Hematopoietic multipotent progenitor cell (in vitro differentiated cells): ENCODE results near the gene CHST4. TPM values are rescaled to one million over a fixed set of nuclear protein-coding genes. Genes with fewer than 3 reads are reported as not detected.
"Not testable (repeated sequence)": the region's sequence is repeated elsewhere in the genome, so short reads cannot be mapped to it uniquely, and the experiment has no call there.

Experiments used
- DNase-seq, 3 donors: peaks; one replicate each; pipeline ENCODE4 v3.0.0-alpha.2; 2011 to 2015; ENCODE audit warnings: low read depth in 2 of 3, low spot score in 2 of 3
- total RNA-seq: library from RNA; depleted of rRNA; stranded (reverse); fragments of >200 nt; gene quantifications from one replicate; pipeline ENCODE4 v1.2.3, GENCODE V29; 2012

Gene CHST4
- total RNA-seq, 1 donor, result not detected

DNA sequence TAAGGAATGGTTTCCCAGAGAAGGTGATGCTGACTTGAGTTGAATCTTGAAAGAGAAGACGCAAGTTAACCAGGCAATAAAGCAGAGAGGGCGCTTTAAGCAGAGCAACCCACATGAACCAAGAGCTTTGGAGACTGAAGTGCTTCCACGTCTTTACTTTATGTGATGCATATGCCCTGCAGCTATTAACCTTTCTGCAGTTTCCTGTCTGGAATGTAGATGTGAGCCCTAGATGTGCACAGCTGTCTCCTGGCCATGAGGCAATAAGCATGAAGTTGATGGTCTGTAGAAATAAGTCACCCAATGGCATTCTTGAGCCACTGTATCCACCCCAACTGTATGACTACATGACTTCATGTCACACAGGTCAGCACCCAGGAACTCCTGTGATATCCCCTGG lies 5.7 kb upstream of the CHST4 start:
- DNase-seq, result no peak

DNA sequence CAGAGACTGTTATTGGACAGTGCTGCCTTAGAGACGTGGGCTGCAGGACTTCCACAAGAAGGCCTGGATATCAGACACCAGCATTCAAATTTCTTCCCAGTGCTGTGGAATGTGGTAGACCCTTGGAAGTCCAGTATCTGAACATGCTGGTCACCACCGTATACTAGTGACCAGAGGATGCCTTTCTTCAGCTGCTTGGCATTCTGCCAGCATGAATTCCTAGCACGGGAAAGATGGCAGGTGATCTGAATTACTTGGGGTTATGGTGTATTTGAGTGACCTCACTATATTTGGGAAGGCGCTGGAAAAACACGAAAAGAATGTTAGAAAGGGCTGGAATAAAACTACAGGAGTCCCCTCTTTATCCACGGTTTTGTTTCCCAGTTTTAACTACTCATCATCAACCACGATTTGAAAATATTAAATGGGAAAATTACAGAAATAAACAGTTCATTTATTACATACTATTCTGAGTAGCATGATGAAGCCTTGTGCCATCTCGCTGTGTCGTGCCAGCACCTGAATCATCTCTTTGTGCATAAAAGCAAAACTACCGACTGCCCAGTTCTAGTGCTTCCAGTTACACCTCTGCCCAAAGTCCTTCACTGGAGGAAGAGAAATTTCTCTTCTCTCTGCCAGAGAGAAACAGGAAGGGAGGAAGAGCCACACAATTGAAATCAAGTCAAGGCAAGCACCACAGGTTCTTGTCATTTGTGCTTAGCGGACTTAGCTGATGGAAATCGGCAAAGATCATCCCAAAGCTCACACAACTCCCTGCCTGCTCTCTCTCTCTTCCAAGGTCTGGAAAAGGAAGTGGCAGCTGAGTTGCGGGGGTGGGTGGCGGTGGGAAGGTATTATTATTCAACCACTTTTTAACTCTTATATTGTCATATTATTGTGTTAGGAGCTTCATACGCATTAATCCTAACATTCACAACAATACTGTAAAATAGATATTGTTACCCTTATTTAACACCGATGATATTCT lies 1.4 kb upstream of the CHST4 start:
- DNase-seq, result no peak

DNA sequence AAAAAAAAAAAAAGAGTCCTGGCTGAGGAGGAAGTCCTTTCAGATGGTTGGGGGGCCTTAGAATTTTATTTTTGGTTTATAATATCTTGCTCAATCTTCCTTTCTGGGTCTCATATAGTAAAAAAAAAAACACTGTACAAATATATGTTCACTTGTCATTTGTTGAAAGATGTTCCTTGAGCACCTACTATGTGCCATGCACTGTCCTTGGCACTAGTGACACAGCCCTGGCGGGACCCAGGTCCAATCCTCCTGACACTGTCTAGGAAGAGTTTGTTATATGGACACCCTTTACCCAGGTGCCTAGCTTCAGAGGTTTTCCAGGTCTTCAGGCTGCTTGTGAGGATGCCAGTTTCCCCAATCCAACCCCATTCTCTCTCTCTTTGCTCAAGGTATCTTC lies 2.0 kb downstream of the CHST4 start:
- DNase-seq, result no peak

DNA sequence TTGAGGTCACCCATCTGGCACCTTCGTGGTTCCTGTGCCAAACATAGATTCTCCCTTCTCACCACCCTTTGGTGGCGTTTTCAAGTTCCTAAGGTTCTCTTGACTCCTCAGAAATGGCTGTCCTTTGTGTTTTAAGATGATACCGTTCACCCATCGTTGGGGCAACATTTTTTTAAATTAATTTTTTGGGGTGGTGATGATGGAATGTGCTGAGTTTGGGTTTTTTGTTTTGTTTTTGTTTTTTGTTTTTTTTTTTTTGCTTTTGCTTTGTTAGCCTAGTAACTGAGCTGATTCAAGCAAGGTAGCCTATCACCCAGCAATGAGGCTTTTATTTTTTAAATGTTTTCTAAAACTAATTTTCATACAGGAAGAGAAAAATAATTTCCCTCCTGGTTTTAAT lies 2.6 kb downstream of the CHST4 start:
- no peak for DNase-seq

DNA sequence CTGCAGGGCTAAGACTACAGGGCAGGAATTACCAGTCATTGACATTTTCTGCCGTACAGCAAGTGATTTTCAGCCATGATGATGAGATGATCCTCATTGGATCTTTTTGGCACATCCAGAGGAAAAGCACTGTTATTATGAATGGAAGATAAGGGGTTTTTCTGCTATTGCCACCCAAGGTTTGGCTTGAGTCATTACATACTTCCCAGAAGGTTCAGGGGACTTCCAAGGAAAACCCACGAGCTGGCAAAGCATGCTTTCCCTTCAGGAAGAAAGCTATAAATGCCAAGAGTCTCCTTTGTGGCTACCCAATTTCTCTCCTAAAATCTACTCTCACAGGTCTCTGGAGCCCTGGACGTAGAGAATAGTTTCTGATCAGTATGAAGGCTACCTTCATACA lies 6.1 kb downstream of the CHST4 start:
- no peak for DNase-seq

DNA sequence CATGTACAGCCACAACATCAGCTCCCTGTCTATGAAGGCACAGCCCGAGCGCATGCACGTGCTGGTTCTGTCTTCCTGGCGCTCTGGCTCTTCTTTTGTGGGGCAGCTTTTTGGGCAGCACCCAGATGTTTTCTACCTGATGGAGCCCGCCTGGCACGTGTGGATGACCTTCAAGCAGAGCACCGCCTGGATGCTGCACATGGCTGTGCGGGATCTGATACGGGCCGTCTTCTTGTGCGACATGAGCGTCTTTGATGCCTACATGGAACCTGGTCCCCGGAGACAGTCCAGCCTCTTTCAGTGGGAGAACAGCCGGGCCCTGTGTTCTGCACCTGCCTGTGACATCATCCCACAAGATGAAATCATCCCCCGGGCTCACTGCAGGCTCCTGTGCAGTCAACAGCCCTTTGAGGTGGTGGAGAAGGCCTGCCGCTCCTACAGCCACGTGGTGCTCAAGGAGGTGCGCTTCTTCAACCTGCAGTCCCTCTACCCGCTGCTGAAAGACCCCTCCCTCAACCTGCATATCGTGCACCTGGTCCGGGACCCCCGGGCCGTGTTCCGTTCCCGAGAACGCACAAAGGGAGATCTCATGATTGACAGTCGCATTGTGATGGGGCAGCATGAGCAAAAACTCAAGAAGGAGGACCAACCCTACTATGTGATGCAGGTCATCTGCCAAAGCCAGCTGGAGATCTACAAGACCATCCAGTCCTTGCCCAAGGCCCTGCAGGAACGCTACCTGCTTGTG lies 10.7 kb downstream of the CHST4 start:
- no peak for DNase-seq

DNA sequence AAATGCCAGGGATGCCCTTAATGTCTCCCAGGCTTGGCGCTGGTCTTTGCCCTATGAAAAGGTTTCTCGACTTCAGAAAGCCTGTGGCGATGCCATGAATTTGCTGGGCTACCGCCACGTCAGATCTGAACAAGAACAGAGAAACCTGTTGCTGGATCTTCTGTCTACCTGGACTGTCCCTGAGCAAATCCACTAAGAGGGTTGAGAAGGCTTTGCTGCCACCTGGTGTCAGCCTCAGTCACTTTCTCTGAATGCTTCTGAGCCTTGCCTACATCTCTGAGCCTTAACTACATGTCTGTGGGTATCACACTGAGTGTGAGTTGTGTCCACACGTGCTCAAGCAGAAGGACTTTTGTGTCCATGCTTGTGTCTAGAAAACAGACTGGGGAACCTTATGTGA lies 11.4 kb downstream of the CHST4 start:
- DNase-seq, result peak in 2 of 3 donors; percentile 24 to 50

DNA sequence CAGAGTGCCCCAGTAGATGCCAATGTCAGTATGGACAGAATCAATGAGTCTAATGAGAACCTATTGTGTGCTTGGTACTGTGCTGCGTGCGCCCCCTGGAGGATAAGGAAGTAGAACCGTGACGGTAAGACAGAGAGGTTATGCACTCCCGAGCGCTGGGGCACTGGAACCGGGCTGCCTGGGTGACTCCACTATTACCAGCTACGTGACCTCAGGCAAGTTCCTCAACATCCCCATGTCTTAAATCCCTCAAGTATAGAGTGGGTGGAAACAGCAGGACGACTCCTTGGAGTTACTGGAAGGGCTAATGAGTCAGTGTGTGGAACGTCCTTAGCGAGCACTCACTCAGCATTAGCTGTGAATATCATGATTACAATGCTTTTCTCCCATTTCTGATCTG lies 16.2 kb downstream of the CHST4 start:
- peak in 2 of 3 donors; percentile 29 to 49 for DNase-seq

DNA sequence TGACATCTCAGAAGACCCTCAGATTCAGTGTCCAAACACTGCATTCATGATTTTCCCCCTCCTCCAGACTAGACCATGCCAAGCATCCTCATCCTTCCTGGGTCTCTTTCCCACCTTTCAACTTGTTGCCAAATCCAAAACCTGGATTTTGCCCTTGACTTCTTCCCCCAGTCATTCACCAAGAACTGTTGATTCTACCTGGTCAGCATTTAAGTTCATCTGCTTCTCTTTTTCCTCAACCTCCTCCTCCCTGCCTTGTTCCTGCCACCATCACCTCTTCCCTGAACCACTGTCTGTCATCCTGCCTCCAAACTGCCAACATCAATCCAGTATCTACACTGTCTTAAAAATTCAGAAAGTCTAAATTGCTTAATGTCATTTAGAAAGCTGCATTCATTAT lies 20.9 kb downstream of the CHST4 start:
- no peak for DNase-seq

DNA sequence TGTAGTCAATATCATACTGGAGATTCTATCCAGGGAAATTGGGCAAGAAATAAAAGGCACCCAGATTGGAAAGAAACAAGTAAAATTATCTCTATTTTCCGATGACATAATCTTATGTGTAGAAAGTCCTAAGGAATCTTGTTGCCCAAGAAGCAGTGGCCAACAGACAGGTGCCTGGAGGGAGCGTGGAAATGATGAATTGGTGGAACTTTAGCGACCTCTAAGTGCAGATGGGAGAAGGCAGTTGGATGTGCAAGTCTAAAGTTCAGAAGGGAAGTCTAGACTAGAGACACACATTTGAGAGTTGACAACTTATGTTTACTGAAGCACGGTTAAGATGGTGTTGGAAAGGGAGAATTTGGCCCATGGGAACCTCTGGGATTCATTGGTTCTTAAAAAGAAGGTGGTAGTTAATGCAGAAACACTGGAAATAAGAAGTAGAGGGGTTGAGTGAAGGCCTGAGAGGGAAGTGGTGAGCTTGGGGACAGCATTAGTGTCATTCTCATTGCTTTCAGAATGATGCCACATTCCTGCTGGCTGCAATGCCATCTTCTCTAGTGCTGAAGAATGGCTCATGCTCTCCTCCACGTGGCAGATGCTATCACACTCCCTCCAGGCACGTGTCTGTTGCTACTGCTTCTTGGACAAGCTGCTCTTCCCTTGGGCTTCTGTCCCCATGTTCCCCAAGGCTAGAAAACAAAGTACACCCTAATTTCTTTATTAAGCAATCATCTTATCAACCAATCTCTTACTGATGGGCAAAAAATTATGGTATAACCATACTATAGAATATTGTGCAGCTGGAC lies 26.7 kb downstream of the CHST4 start:
- no peak for DNase-seq

DNA sequence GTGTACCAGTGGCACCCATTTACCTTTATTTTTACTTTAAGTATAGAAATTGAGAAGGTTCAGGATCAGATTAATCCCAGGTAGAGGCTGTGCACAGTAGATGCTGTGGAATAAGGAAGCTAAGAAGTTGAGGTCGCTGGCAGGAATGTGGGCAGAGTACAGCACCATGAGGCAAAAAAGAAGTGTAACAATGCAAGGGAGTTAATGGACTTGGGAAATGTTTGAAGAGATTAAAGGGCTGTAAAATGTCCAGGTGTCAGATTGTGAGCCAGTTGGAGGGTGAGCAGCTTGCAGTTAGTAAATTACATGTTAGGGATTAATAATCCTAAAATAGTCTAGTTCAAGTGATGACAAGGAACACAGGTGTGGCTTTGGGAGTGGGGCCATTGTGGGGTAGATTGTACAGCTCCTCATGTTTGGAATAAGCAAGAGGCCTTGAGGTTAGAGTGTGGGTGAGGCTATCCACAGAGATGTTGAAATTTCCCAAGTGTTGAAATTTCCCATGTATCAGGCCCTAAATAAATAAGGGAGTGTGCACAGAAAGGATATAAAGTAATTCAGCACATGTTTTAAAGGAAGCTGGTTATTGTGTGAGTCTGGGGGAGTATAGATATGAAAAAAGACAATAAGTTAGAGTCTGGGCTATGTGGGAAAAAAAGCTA lies 29.1 kb downstream of the CHST4 start:
- DNase-seq, result no peak

DNA sequence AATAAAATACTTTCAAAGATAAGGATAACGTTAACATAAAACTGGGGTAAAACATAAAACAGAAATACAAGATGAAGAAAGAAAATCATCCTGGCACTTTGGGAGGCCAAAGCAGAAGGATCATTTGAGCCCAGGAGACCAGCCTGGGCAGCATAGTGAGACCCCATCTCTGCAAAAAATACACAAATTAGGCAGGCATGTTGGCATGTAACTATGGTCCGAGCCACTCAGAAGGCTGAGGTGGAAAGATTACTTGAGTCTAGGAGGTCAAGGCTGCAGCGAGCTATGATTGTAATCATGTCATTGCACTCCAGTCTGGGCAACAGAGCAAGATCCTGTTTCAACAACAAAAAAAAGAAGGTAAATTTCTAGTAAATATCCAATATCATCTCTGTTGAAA lies 31.1 kb downstream of the CHST4 start:
- DNase-seq, result no peak

DNA sequence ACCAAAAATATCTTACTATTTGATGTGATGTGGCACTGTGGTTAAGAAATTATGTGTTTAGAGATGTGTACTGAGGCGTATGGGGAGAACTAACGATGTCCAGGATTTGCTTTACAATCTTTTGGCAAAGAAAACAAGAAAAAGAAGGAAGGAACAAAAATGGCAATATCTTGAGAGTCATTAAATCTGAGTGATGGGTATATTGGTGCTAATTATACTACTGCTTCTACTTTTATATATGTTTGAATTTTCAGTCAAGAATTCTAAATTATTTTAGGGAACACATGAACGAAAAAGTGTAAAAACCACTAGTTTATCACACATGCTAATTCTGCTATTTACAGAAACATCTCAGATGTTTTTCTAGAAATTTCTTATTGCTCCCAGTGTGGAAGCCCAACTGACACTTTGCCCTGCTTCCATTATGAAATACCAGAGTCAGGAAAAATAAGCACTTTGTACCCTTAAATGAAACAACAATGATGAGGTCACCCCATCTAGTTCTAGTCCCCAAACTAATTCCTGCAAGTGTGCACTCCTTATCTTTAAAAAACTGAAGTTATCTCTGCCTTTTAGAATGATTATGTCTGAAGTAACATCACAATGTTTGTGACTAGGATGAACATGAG lies 31.8 kb downstream of the CHST4 start:
- DNase-seq, result no peak

DNA sequence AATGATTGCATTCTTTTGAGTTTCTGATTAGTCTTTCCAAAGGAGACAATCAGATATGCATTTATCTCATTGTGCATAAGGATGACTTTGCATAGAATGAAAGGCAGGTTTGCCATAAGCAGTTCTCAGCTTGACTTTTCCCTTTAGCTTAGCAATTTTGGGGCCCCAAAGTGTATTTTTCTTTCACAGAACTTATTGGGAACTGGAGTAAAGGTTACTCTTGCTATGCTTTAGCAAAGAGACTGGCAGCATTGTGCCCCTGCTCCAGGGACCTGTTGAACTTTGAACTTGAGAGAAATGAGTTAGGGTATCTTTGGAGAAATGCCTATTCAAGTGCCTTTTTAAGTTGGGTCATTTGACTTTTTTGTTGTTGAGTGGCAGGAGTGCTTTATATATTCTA lies 33.6 kb downstream of the CHST4 start:
- no peak for DNase-seq

DNA sequence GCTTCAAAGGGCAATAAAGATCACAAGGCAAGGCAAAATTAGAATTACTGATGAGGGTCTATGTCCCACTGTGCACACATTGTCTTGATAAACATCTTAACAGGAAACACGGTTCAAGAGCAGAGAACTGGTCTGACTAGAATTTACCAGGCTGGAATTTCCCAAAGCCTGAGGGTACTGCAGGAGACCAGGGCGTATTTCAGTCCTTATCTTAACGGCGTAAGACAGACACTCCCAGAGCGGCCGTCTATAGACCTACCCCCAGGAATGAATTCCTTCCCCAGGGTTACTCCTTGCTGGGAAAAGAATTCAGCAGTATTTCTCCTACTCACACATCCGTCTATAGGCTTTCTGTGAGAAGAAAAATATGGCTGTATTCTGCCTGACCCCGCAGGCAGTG lies 35.7 kb downstream of the CHST4 start:
- not testable (repeated sequence) for DNase-seq

DNA sequence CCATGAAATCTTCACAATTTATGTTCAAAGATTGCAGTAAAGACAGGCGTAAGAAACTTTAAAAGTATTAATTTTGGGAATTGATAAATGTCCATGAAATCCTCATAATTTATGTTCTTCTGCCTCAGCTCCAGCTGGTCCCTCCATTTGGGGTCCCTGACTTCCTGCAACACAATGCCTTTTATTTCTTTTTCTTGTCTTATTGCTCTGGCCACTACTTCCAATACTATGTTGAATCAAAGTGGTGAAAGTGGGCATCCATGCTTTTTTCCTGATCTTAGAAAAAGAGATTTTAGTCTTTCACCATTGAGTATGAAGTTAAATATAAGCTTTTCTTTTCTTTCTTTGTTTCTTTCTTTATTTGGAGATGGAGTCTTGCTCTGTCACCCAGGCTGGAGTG lies 36.3 kb downstream of the CHST4 start:
- no peak for DNase-seq

DNA sequence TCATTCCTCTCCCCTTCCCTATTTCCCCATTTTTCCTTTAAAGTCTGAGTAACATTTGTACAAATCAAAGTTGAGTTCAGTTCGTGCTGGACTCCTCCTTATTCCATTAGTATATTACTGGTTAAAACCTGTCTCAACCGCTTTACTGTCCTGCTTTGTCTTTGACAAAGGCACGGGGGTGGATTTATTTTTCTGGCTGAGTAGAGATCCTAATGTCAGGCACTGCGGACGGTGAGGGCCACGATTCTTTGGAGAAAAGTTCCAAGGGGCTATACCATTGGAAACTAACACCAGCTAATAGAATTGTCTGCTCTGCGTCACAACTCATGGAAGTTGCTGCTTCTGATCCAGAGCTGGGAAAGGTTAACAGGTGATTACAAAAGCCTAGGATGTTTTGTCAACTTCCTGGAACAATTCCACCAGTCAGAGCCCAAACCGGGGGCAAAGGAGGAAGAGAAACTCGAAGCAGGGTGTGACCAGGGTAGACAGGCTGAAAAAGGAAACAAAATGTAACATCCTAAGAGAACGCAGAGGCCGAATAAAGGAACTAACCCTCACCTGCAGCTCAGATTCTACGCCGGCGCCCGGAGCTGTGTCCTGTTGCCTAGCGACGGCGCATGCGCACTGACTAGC lies 38.2 kb downstream of the CHST4 start:
- no peak for DNase-seq

DNA sequence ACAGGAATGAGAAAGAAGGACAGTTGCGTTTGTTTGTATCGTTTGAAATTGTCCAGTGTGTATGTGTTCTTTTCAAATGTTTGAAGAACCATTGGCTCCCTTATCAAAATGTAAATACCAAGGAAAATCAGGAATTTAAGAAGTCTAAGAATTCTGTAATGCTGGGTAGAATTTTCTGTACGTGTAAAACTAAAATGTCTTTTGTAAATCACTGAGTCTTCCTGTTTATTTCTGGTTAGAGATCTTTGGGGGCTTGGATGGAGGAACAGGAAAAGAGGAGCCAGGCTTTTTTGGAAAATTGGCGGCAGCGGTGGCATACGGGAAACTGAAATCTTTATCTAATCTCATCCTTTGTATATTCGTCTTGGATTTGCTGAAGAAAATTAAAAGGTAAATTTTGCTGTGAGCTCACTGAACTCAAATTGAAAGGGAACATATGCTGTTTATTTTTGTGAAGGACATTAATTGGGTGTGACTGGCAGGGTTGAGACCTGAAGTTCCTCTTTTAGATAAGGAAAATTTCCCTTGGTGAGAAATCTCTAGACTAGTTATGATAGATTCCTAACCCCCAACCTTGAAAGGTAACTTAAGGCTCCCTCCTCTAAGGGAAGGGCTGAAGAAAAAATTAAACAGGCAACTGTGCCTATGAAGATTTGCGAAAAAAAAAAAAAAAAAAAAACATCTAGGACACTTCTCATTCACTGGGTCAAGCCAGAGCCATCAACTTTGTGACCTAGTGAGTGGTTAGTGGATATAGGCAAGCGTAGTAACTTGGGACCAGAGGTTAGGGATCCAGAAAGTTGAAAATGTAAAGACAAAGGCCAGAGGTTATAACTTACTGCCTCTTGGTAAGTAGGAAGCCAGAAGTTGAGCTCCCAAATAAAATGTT lies 39.8 kb downstream of the CHST4 start:
- DNase-seq, result peak in 1 of 3 donors; percentile 3

DNA sequence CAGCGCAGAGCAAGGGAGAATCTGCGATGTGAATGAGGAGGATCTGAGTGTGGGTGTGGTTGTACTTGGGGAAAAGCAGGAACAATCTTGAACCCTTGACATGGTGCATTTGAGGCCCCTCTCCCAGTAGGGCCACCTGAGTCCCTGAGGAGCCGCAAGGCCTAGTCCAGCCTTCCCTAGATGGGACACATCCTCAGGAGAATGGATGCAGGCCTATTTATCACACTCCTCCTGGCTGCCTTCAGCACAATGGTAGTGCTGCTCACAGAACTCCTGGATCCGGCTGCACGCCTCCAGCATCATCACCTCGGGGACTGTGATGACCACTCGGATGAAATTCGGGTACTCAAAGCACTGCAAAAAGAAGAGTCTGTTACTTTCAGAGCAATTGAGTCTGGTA lies 41.7 kb downstream of the CHST4 start:
- DNase-seq, result no peak
